ENCODE results near the gene GALNT2.

Gene GALNT2

DNA sequence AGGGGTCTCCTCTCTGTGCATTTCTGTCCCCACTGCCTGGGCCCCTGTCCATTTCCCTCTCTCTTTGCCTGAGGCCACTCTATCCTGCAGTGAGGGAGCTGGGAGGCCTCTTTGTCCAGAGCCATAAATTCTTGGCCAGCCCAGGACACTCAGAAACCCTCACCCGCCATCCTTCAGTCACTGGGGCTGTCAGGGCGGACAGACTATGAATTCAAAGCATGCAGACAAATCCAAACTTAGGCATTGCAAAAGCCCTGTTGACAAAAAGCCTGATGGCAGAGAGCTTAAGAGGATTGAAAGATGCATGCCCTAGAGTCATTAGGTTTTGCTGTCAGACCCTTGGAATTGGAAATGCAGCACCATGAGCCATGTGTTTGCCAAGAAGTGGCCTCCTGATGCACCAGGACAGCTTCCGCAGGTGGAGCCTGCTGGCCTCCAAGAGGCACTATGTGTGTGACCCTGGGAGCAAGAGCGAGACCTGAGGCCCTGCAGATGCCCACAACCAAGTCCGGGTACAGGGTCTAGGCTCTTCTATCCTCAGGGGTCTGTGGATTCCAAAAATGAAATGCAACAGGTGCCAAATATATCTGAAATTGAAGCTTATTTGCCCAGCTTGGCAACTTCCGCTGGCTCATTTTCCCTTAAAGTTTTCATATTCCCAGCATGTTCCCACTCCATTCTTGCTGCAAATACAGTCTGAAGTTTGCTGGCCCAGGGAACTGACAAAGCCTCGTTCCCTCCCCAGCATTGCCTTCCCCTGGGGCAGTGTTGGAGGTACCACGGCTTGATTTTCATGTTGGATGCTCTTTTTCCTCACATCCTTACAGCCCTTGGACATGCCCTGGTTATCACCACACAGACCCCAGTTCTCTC is 181.2 kb downstream of the GALNT2 start:
- DNase-seq = no peak

- no peak for DNase-seq
Observed at GRCh38 chr1:230248889-230249270, 181.8 kb downstream of the GALNT2 start.

DNA sequence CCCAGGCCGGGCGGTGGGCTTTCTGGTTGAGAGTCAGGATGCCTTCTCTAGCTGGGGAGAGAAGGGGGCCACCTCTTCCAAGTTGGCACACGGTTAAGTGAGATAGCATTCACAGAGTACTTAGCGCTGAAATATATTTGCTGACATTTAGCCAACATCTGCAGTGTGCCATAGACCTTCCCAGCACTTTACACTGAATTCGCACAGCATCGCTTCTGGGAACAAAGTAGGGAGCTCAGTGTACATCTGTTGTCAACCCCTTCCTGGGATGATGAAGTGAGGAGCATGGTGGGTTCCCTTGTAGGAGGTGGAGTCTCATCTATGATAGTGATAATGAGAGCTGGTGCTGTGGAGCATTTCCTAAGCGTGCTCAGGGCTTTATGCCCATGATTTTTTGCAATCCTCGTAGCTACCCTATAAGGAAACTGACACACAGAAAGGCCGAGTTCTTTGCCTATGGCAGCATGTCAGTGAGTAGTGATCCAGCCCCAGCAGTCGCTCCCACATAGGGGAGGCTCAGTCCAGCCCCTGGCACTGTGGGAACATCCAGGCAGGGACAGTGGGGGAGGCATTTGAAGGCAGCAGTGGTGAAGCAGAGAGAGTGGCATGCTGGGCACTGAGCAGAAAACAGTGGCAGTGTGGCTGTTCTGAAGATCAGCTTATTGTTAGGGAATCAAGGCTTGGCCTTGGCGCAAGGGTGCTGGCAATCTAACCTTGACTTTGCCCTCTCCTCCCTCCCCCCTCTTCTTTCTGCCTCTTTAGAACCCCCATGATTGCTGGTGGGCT is 182.8 kb downstream of the GALNT2 start:
- DNase-seq = no peak

DNA sequence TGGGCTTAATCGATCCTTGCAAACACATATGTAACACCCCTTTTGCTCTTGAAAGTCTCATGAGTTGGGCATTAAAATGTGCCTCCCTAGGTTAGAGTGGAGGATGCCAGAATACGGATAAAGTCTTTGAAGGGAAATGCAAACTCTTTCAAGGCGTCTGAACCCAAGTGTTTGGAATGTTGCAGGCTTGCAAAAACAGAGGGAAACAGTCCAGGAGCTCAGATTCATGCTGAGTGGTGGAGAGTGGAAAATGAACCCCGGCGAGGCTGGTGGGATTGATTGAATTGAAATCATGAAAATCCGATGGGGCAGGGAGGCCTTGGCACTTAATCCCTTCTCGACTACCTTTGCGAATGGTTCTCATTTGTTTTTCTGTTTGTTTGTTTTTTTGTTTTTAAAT is 183.6 kb downstream of the GALNT2 start:
- no peak for DNase-seq

DNA sequence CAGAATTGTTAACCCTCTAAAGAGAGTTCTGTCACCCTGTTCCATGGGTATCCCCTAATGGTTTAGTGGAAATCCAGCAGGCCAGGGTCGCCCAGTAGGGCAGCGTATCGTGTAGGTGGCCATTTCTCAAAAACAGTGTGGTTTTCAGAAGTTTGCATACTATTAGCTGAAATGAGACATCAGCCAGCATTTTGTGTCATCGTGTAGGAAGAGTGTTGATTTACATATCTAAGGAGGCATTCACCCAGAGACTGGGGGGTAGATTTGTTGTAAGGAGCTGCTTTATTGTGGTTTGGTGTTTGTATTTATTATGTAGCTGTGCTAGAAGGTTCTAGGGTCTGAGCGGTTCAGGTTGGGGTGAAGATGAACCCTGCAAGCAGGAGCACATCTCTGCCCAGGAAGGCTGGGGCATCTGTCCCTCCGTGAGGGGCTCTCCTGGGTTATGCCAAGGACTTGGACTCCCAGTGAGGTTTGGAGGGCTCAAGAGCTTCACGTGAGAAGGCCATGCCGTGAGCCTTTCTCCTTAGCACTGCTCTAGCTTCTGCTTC is 184.7 kb downstream of the GALNT2 start:
- DNase-seq = peak; percentile 31

- no peak for DNase-seq
Observed at GRCh38 chr1:230253150-230253549, 186.1 kb downstream of the GALNT2 start.

DNA sequence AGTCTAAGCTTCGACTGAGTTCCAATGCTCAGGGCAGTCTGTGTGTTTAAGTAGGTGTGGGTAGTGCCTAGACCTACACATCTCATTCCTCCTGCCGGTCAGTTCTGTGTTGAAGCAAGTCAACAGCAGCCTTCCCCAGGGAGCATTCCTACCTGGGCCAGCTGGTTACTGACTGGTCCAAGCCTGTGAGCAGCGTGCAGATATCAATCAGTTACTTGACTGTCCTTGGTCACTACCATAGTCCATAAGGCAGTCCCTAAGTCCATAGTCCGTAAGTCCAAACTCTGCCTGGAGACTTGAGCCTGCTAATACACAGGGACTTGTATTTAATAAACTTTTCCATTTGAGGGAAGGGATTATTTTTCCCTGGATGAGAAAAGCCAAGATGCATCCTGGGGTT is 187.2 kb downstream of the GALNT2 start:
- no peak for DNase-seq

GRCh38 chr1:230255116-230255515 is 188.1 kb downstream of the GALNT2 start:
- DNase-seq = no peak

DNA sequence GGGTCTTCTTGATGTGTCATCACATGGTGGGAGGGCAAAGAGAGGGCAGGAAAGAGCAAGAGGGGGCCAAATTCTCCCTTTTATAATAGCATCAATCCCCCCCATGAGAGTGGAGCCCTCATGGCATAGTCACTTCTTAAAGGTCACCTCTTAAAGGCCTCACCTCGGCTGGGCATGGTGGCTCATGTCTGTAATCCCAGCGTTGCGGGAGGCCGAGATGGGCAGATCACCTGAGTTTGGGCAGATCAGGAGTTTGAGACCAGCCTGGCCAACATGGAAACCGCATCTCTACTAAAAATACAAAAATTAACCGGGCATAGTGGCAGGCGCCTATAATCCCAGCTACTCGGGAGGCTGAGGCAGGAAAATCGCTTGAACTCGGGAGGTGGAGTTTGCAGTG is 189.0 kb downstream of the GALNT2 start:
- no peak for DNase-seq

GRCh38 chr1:230256896-230257295 is 189.9 kb downstream of the GALNT2 start:
- DNase-seq = no peak

DNA sequence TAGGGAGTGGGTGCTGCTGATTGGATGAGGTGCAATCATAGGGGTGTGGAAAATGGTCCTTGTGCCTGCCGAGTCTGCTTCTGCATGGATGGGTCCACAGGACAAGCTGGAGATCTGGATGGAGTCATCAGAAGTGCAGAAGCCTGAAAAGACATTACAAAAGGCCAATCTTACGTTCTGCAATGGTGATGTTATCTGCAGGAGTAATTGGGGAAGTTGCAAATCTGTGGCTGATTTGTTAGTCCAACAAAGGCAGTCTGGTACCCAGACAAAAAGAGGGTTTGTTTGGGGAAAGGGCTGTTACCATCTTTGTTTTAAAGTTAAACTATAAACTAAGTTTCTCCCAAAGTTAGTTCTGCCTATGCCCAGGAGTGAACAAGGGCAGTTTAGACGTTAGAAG is 192.6 kb downstream of the GALNT2 start:
- no peak for DNase-seq

- no peak for DNase-seq
Observed at GRCh38 chr1:230260831-230261230, 193.8 kb downstream of the GALNT2 start.

DNA sequence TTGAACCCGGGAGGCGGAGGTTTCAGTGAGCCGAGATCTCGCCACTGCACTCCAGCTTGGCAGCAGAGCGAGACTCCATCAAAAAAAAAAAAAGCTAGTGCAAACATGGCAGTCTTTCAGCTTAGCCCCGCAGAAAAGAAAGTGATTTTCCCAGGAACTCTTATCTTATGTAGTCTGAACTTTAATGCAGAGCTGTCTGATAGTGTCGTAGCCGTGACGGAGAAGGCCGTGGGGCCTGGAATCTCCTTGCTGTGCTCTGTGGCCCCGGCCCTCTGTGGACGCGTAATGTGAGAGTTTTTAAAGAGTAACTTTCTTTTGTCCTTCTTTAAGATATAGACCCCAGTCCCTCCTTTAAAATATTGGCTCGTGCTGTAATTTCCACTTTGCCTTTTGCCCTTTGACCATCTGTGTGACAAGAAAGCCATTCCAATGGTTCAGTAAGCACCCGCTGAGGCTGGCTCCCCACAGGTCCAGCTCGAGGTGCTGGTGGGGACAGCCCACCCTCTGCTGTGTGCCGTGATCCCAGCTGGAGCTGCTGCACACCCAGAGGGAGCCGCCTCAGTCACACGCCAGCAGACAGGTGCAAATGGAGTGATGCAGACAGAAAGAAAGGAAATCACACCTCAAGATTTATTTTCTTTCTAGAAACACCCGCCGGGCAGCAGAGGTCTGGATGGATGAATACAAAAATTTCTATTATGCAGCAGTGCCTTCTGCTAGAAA is 195.1 kb downstream of the GALNT2 start:
- no peak for DNase-seq

DNA sequence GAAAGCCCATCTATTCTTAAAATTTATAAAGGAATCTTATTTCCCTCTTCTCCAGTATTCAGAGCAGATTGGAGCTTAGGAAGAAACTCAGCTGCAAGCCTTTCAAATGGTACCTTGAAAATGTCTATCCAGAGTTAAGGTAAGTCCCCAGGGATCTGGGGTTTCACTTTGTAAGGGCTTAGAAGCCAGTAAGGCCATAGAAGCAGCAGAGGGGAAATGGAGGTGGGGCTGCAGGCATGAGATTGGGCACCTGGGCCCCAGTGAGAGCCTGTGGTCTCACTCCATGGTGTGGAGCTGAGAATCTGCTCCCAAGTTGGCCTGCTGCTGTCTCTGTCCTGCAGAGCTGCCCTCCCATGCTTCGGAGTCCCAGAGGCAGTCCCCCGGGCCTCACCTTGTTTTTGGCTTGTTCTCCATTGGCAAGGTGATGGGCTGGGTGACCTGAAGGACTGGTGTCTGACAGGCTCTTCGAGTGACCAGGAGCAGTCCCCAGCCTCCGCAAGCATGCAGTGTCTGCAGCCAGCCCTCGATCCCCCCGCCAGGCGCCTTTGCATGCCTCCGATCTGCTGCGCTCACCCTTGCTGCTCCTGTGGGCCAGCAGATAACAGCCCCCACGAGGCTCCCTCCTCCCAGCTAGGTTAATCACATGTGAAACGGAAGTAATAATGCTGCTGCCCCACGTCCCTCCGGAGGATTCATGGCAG is 196.0 kb downstream of the GALNT2 start:
- no peak for DNase-seq

GRCh38 chr1:230263568-230264195 is 196.6 kb downstream of the GALNT2 start:
- no peak for DNase-seq

DNA sequence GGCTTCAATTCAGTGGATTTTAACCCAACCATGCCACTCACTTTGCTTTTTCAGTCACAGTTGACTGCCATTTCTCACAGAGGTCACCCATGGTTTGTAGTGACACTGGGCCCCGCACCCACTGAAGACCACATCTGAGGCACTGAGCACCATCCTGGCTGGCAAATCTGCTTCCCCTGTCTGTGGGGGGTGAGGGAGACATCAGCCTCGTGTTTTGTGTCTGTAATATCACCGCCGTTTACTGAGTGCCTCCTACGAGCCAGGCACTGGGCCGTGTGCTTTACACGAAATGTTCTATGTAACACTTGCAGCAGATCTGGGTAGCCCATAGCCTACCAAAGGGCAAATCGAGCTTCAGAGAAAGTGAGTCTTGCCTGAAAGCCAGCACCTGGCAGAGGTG is 197.3 kb downstream of the GALNT2 start:
- DNase-seq = no peak

DNA sequence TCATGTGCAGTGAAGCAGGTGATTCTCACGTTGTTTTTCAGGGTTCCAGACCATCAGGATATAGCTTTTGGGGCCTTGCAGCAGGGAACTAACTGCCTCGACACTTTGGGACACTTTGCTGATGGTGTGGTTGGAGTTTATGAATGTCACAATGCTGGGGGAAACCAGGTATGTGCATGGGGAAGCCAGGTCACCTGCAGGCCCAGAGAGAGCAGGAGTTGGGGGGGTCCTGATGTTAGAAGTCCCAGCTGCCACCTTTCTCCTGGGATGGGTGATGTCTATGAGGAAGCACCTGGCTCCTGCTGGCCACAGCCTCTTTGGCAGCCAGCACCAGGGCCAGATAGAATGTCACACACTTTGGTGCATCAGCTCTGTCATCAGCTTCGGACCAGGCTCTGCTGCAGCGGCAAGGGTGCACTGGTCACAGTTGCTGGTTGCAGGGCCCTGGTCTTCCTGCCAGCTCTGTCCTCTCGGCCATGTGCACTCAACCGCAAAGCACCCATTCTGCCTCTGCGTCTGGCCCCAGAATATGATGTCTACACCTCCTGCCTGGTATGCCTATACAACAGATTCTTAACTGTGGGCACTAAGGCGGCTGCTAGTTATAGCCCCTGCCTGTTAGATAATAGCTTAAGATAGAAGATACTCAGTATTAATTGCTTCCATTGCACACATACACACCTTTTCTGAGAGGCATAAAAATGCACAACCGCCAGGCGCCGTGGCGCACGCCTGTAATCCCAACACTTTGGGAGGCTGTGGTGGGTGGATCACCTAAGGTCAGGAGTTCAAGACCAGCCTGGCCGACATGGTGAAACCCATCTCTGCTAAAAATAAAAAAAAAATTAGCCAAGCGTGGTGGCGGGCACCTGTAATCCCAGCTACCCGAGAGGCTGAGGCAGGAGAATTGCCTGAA is 198.4 kb downstream of the GALNT2 start:
- no peak for DNase-seq

DNA sequence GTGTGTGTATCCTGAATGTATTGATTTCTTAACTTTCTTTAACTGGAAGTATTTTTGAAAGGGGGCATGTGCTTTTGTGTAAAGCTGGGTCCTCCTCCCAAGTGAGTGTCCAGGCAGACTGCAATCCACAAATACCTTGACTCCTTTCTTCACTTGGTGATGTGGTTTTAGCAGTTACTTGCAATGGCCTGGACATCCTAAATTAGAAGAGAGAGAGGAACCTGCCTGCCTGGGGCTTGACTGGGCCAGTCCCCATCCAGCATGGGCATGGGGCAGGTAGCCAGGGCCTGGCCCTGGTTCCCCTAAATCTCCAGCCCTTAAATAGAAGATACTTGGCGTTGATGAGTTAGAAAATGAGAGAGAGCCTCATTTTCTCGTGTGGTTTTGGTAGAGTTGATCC is 199.4 kb downstream of the GALNT2 start:
- no peak for DNase-seq

DNA sequence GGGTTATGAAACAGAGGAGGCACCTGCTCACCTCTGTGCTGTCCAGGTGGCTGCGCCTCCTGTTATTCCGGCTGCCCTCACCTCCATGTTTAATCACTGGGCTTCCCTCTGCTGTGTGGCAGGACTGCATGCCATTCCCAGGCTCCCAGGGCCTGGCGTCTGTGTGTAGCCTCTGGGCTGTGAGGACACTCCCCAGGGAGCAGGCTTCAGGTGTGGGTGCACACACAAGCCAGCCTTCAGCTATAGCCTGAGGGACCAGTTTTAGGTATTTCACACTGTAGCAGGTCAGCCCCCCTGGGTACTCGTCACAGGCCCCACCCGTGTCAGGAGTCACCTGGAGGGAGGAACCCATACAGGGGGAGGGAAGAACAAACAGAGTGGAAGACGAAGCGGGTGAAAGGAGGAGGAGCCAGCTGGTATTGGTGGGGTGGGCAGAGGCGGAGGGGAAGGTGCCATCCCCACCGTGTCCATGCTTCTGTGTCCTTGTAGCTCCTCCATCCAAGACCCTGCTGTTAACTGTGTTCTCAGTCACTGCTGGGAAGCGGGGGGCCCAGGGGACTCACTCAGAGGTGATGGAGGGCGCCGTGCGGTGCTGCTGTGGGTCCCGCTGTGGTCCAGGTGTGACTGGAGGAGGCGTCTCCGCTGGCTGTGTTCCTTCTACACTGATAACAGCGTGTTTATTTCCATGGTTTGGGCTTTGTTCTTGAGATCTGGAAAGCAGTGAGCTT is 200.5 kb downstream of the GALNT2 start:
- no peak for DNase-seq

Measured in activated naive CD4-positive, alpha-beta T cell treated with Interleukin-2 at 50 U/mL for 16 hours (primary cell).